ENCODE measurements around the gene OR6C2. TPM values are rescaled to one million over a fixed set of nuclear protein-coding genes. Genes with fewer than 3 reads are reported as not detected.
"Not testable (repeated sequence)": the region's sequence is repeated elsewhere in the genome, so short reads cannot be mapped to it uniquely, and the experiment has no call there.

OR6C2 gene
- total RNA-seq, 1 donor from 2014 or later = not detected

- Mint-ChIP-seq H3K36me3 (ENCODE audit: unreplicated experiment) (no peaks in the 10 kb centered on the region), H3K4me3 (ENCODE audit: unreplicated experiment) (no peak within 1 kb of the TSS), H3K27ac (ENCODE audit: unreplicated experiment) (no peak within 1 kb of the TSS), H3K9me3 (ENCODE audit: unreplicated experiment) (no peaks in the 10 kb centered on the region), H3K27me3 (ENCODE audit: unreplicated experiment) (no peaks in the 10 kb centered on the region), H3K4me1 (ENCODE audit: low read depth, unreplicated experiment) (no peaks in the 10 kb centered on the region)
- TF ChIP-seq, protein P1, sequence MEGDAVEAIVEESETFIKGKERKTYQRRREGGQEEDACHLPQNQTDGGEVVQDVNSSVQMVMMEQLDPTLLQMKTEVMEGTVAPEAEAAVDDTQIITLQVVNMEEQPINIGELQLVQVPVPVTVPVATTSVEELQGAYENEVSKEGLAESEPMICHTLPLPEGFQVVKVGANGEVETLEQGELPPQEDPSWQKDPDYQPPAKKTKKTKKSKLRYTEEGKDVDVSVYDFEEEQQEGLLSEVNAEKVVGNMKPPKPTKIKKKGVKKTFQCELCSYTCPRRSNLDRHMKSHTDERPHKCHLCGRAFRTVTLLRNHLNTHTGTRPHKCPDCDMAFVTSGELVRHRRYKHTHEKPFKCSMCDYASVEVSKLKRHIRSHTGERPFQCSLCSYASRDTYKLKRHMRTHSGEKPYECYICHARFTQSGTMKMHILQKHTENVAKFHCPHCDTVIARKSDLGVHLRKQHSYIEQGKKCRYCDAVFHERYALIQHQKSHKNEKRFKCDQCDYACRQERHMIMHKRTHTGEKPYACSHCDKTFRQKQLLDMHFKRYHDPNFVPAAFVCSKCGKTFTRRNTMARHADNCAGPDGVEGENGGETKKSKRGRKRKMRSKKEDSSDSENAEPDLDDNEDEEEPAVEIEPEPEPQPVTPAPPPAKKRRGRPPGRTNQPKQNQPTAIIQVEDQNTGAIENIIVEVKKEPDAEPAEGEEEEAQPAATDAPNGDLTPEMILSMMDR (IDR thresholded peaks at IDR 0.05; ENCODE audit: partially characterized antibody, unreplicated experiment) = no peak
- DNase-seq = no peak
These were observed 26.4 kb downstream of the OR6C2 start, which contains the start of gene OR6C70 for GRCh38 chr12:55470088-55470829. TSS of gene OR6C70 (minus strand) at chr12:55470138. CDS start at chr12:55470138, 0 bp downstream.

DNA sequence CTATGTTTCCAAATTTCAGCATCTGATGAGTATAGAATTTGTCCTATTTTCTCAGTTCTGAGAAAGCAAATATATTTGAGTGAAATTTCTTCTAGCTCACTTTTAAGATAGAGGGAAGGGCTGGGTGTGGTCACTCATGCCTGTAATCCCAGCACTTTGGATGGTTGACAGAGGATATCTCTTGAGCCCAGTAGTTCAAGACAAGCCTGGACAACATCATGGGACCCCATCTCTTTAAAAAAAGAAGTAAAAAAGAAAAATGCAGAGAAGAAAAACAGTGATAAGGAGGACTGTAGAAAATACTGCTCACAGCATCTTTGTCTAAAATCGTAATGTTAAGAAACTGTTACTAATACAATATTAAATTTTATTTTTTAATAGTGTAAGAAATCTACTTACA lies 28.4 kb downstream of the OR6C2 start:
- Mint-ChIP-seq H3K9me3 (ENCODE audit: unreplicated experiment) (no peaks in the 10 kb centered on the region), H3K27ac (ENCODE audit: unreplicated experiment) (no peak overlapping the region), H3K4me3 (ENCODE audit: unreplicated experiment) (no peak overlapping the region), H3K36me3 (ENCODE audit: unreplicated experiment) (no peaks in the 10 kb centered on the region), H3K27me3 (ENCODE audit: unreplicated experiment) (no peaks in the 10 kb centered on the region), H3K4me1 (ENCODE audit: low read depth, unreplicated experiment) (no peaks in the 10 kb centered on the region)
- TF ChIP-seq, protein P1 (IDR thresholded peaks at IDR 0.05; ENCODE audit: partially characterized antibody, unreplicated experiment) = no peak
- DNase-seq = no peak

- not testable (repeated sequence) for DNase-seq; H3K36me3 Mint-ChIP-seq (ENCODE audit: unreplicated experiment); H3K27me3 Mint-ChIP-seq (ENCODE audit: unreplicated experiment); H3K4me1 Mint-ChIP-seq (ENCODE audit: low read depth, unreplicated experiment); H3K4me3 Mint-ChIP-seq (ENCODE audit: unreplicated experiment); H3K9me3 Mint-ChIP-seq (ENCODE audit: unreplicated experiment); H3K27ac Mint-ChIP-seq (ENCODE audit: unreplicated experiment)
These were observed 35.3 kb downstream of the OR6C2 start for GRCh38 chr12:55479136-55479535.

DNA sequence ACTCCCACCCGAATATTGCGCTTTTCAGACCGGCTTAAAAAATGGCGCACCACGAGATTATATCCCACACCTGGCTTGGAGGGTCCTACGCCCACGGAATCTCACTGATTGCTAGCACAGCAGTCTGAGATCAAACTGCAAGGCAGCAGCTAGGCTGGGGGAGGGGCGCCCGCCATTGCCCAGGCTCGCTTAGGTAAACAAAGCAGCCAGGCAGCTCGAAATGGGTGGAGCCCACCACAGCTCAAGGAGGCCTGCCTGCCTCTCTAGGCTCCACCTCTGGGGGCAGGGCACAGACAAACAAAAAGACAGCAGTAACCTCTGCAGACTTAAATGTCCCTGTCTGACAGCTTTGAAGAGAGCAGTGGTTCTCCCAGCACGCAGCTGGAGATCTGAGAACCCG lies 40.4 kb downstream of the OR6C2 start:
- not testable (repeated sequence) for H3K4me3 Mint-ChIP-seq (ENCODE audit: unreplicated experiment); H3K27ac Mint-ChIP-seq (ENCODE audit: unreplicated experiment); DNase-seq; H3K36me3 Mint-ChIP-seq (ENCODE audit: unreplicated experiment); H3K9me3 Mint-ChIP-seq (ENCODE audit: unreplicated experiment); H3K27me3 Mint-ChIP-seq (ENCODE audit: unreplicated experiment); H3K4me1 Mint-ChIP-seq (ENCODE audit: low read depth, unreplicated experiment)

DNA sequence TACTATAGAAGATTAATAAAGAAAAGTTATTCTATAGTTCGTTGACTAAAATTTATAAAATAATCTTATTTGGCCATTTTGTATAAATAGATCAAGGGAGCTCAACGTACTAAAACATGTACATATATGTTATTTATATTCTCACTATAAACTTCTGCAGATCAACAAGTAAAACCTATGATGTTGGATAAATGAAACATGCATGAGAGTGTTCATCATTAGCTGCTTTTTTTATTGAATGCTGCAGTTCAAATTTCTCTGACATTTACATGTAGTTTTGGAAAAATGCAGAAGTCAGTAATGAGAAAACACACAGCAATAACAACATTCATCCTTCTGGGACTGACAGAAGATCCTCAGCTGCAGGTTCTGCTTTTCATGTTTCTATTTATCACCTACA lies 48.2 kb downstream of the OR6C2 start, which contains the start of gene OR6C68:
TSS of gene OR6C68 (plus strand) at position 301 of the 400 bp plus-strand sequence. CDS start at position 301, 0 bp downstream.
- Mint-ChIP-seq H3K36me3 (ENCODE audit: unreplicated experiment) (no peaks in the 10 kb centered on the region), H3K4me3 (ENCODE audit: unreplicated experiment) (no peak within 1 kb of the TSS), H3K9me3 (ENCODE audit: unreplicated experiment) (no peaks in the 10 kb centered on the region), H3K4me1 (ENCODE audit: low read depth, unreplicated experiment) (no peaks in the 10 kb centered on the region), H3K27me3 (ENCODE audit: unreplicated experiment) (no peaks in the 10 kb centered on the region), H3K27ac (ENCODE audit: unreplicated experiment) (no peak within 1 kb of the TSS)
- no peak for DNase-seq
- TF ChIP-seq, protein P1 (IDR thresholded peaks at IDR 0.05; ENCODE audit: partially characterized antibody, unreplicated experiment) = no peak

- H3K36me3 Mint-ChIP-seq (ENCODE audit: unreplicated experiment) = no peaks in the 10 kb centered on the region
- no peak overlapping the region for H3K4me3 Mint-ChIP-seq (ENCODE audit: unreplicated experiment)
- H3K9me3 Mint-ChIP-seq (ENCODE audit: unreplicated experiment) = no peaks in the 10 kb centered on the region
- DNase-seq = no peak
- no peaks in the 10 kb centered on the region for H3K27me3 Mint-ChIP-seq (ENCODE audit: unreplicated experiment)
- TF ChIP-seq, protein P1 (IDR thresholded peaks at IDR 0.05; ENCODE audit: partially characterized antibody, unreplicated experiment) = no peak
- no peak overlapping the region for H3K27ac Mint-ChIP-seq (ENCODE audit: unreplicated experiment)
- H3K4me1 Mint-ChIP-seq (ENCODE audit: low read depth, unreplicated experiment) = no peaks in the 10 kb centered on the region
These were observed 51.6 kb downstream of the OR6C2 start for GRCh38 chr12:55495490-55495889.

Data from glutamatergic neuron (in vitro differentiated cells).